Measurements from ENCODE around the gene PSMA6.

PSMA6 gene

DNA sequence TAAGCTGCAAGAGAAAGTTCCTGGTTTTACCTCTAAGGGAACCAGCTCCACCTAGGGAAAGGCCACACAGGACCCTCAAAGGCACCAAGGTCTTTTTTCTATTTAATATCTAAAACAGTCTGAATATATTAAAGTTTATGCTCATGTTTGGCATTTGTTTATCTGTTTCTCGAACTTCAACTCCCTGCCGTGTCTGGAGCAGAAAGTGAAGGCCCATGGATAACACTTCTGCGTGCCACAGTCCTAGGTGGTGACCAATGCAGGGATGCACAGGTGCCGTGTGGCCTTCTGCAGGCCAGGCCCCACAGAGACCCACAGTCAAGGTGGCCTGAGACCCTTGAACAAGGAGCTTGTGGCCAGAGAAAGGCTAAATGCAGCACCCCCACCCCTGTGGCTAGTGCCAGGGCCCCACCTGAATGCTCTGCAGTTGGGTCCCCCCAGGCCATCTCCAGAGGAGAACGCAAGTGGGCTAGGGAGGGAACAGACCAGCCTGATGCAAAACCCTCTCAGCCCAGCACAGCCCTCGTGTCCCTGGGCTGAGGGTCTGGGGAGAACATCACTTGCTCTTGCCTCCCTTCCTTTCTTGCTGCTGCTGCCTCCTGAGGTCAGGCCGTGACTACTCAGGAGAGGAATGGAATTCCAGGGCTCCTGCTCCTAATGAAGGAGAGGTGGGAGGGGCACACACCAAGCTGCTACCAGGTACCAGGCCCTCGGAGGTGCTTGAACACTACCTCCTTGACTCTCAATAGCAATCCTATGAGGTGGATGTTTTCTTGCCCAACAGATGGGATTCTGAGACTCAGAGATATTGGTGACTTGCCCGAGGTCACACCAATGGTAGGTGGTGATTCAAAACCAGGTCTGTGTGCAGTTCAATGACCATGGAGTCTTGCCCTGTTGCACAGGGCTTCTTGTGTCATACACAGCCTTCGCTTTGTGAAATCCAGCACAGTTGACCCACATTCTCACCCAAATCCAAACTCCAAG, 45.4 kb downstream of the PSMA6 start:
- Histone ChIP-seq H2BK120ac (ENCODE audit: insufficient read depth, low read length, poor library complexity) (peak overlapping the region; percentile 85), H3K79me1 (ENCODE audit: low read length) (peaks cover 40% of the 10 kb centered on the region), H3K4me3 (ENCODE audit: low read depth, low read length) (no peak overlapping the region), H3K14ac (ENCODE audit: low read length) (peak overlapping the region; percentile 88), H4K12ac (ENCODE audit: low read depth, low read length) (peak overlapping the region; percentile 49), H3K27ac (ENCODE audit: low read depth, low read length) (peak overlapping the region; percentile 96), H3K18ac (ENCODE audit: low read length) (peak overlapping the region; percentile 76), H2AFZ (ENCODE audit: insufficient read depth, low read length, poor library complexity) (peak overlapping the region; percentile 61), H4K91ac (ENCODE audit: low read depth, low read length) (peak overlapping the region; percentile 97), H3K4me1 (ENCODE audit: control insufficient read depth in 1 of 2, insufficient read depth in 2 of 2, low read length in 2 of 2) (peaks cover 46 to 52% of the 10 kb centered on the region in 2 experiments), H3K23ac (ENCODE audit: low read length) (no peak overlapping the region), H3K36me3 (ENCODE audit: control insufficient read depth in 1 of 2, insufficient read depth in 2 of 2, low read length in 2 of 2) (no peaks in the 10 kb centered on the region), H3K79me2 (ENCODE audit: control insufficient read depth, insufficient read depth, low read length, poor library complexity) (peaks cover 10% of the 10 kb centered on the region), H2BK5ac (ENCODE audit: low read depth, low read length, poor library complexity) (peak overlapping the region; percentile 91), H2BK12ac (ENCODE audit: low read length) (peak overlapping the region; percentile 96), H2AK5ac (ENCODE audit: low read length) (peak overlapping the region; percentile 98), H3K9ac (ENCODE audit: low read length) (peak overlapping the region; percentile 6), H3K4ac (ENCODE audit: low read depth, low read length) (peak overlapping the region; percentile 66), H3K9me3 (ENCODE audit: insufficient read depth, low read depth, low read length) (no peaks in the 10 kb centered on the region), H3K4me2 (ENCODE audit: low read length) (peak overlapping the region; percentile 25), H3K27me3 (ENCODE audit: insufficient read depth, low read length) (no peaks in the 10 kb centered on the region), H4K8ac (ENCODE audit: low read depth, low read length) (peak overlapping the region; percentile 89)
- peak; percentile 96 to 98 for DNase-seq
- WGBS (ENCODE audit: extremely low coverage, insufficient coverage, insufficient read length), result no CpG with 5 or more reads among the region's 10 CpGs

DNA sequence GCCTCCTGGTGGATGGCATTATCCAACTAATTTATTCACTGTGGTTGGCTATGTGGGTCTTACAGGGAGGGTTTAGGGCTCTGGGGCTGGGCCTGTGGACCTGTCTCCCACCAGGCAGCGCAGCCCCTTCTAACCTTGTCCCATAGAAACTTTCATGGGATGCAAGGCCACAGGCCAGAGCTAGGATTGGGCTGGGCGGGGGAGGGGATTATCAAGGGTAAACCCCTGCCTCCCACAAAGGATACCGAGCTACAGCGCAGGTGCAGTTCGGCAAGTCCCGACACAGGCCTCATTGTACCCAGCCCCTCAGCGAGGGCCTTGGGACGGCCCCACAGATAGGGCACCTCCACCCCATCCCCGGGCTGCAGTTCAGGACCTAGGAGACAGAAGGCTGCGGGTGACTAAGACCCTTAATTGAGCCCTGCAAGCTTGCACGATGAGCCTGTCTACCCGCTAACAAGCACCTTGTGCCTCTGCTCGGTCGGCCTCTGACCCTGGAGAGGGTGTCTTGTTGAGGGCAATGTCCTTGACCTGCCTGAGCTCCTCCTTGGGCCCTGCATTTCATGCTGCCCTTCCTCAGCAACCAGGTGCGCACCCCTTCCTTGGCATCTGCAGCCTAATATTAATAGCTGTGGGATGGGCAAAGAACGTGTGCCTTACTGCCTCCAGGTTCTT, 46.7 kb downstream of the PSMA6 start:
- DNase-seq, result no peak
- Histone ChIP-seq H3K14ac (ENCODE audit: low read length) (peak overlapping the region; percentile 22), H2BK120ac (ENCODE audit: insufficient read depth, low read length, poor library complexity) (peak overlapping the region; percentile 12), H2AFZ (ENCODE audit: insufficient read depth, low read length, poor library complexity) (no peak overlapping the region), H3K36me3 (ENCODE audit: control insufficient read depth in 1 of 2, insufficient read depth in 2 of 2, low read length in 2 of 2) (no peaks in the 10 kb centered on the region), H4K12ac (ENCODE audit: low read depth, low read length) (no peak overlapping the region), H2BK5ac (ENCODE audit: low read depth, low read length, poor library complexity) (peak overlapping the region; percentile 24), H3K4me2 (ENCODE audit: low read length) (no peak overlapping the region), H4K8ac (ENCODE audit: low read depth, low read length) (no peak overlapping the region), H3K79me1 (ENCODE audit: low read length) (peaks cover 34% of the 10 kb centered on the region), H2AK5ac (ENCODE audit: low read length) (peak overlapping the region; percentile 2), H4K91ac (ENCODE audit: low read depth, low read length) (peak overlapping the region; percentile 65), H3K9ac (ENCODE audit: low read length) (no peak overlapping the region), H3K4ac (ENCODE audit: low read depth, low read length) (no peak overlapping the region), H3K27ac (ENCODE audit: low read depth, low read length) (no peak overlapping the region), H3K27me3 (ENCODE audit: insufficient read depth, low read length) (no peaks in the 10 kb centered on the region), H3K9me3 (ENCODE audit: insufficient read depth, low read depth, low read length) (no peaks in the 10 kb centered on the region), H3K18ac (ENCODE audit: low read length) (no peak overlapping the region), H2BK12ac (ENCODE audit: low read length) (peak overlapping the region; percentile 44), H3K4me3 (ENCODE audit: low read depth, low read length) (no peak overlapping the region), H3K79me2 (ENCODE audit: control insufficient read depth, insufficient read depth, low read length, poor library complexity) (peaks cover 8% of the 10 kb centered on the region), H3K23ac (ENCODE audit: low read length) (no peak overlapping the region), H3K4me1 (ENCODE audit: control insufficient read depth in 1 of 2, insufficient read depth in 2 of 2, low read length in 2 of 2) (peaks cover 37 to 43% of the 10 kb centered on the region in 2 experiments)
- WGBS (ENCODE audit: extremely low coverage, insufficient coverage, insufficient read length), result no CpG with 5 or more reads among the region's 16 CpGs

DNA sequence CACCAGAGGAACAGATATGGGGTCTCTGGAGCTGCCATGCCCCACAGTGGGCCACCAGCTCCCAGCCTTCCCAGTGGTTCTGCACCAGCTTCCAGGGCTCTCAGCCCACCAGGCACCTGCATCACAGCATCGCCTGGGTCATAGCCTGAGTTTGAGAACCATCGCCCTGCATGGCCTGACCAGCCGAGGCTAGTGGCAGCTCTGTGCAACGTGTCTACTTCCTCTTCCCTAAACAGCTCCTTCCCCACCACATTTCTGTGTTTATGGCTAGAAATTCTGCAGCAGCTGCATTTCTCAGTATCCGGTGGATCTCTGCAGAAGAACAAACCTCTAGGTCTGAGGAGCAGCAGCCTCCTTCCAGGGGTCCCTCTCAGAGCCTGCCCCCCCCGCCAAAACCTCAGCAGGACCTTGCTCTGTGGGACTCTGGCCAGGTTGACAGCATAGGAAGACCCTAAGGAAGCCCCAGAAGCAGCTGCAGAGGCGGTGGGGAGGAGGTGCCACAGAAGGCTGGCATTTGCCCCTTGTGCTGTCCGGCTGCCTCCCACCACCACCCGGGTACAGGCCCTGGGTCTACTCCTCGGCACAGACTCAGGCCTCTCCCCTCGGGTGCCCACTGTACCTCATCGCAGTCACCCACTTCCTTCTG, 47.7 kb downstream of the PSMA6 start:
- Histone ChIP-seq H2AFZ (ENCODE audit: insufficient read depth, low read length, poor library complexity) (no peak overlapping the region), H3K4me2 (ENCODE audit: low read length) (no peak overlapping the region), H2BK120ac (ENCODE audit: insufficient read depth, low read length, poor library complexity) (no peak overlapping the region), H3K27ac (ENCODE audit: low read depth, low read length) (no peak overlapping the region), H3K14ac (ENCODE audit: low read length) (peak overlapping the region; percentile 21), H4K12ac (ENCODE audit: low read depth, low read length) (no peak overlapping the region), H3K9ac (ENCODE audit: low read length) (no peak overlapping the region), H2BK5ac (ENCODE audit: low read depth, low read length, poor library complexity) (no peak overlapping the region), H3K36me3 (ENCODE audit: control insufficient read depth in 1 of 2, insufficient read depth in 2 of 2, low read length in 2 of 2) (no peaks in the 10 kb centered on the region), H2BK12ac (ENCODE audit: low read length) (peak overlapping the region; percentile 16), H3K4me3 (ENCODE audit: low read depth, low read length) (no peak overlapping the region), H2AK5ac (ENCODE audit: low read length) (peak overlapping the region; percentile 53), H3K9me3 (ENCODE audit: insufficient read depth, low read depth, low read length) (no peaks in the 10 kb centered on the region), H3K4ac (ENCODE audit: low read depth, low read length) (no peak overlapping the region), H3K27me3 (ENCODE audit: insufficient read depth, low read length) (no peaks in the 10 kb centered on the region), H3K79me1 (ENCODE audit: low read length) (peaks cover 28% of the 10 kb centered on the region), H3K18ac (ENCODE audit: low read length) (no peak overlapping the region), H4K91ac (ENCODE audit: low read depth, low read length) (peak overlapping the region; percentile 44), H3K79me2 (ENCODE audit: control insufficient read depth, insufficient read depth, low read length, poor library complexity) (peaks cover 8% of the 10 kb centered on the region), H4K8ac (ENCODE audit: low read depth, low read length) (no peak overlapping the region), H3K4me1 (ENCODE audit: control insufficient read depth in 1 of 2, insufficient read depth in 2 of 2, low read length in 2 of 2) (peaks cover 31 to 37% of the 10 kb centered on the region in 2 experiments), H3K23ac (ENCODE audit: low read length) (no peak overlapping the region)
- no peak for DNase-seq
- no CpG with 5 or more reads among the region's 12 CpGs for WGBS (ENCODE audit: extremely low coverage, insufficient coverage, insufficient read length)
